HEK293 (cell line): ENCODE measurements around the gene MVB12B.

Experiments
- CTCF ChIA-PET: fragments of 350-600 bp; formaldehyde crosslinking; extraction: SDS; loops from one replicate; lab custom pipeline; 2021; ENCODE audit warnings: antibody characterized with exemption; lab: Yijun Ruan, JAX
- POLR2A ChIA-PET: fragments of 300-600 bp; formaldehyde crosslinking; extraction: SDS; loops from one replicate; lab custom pipeline; 2020; ENCODE audit warnings: antibody characterized with exemption, inconsistent platforms; lab: Yijun Ruan, JAX
- H3K27ac ChIP-seq: fragments of 200-500 bp; sonication (Bioruptor generic); 2 replicates; pipeline ENCODE4 v1.5.1; 2014; ENCODE audit warnings: low read depth, low read length, control low read depth, inconsistent platforms; ENCODE audit errors: extremely low read depth
- H3K36me3 ChIP-seq, 2 experiments: fragments of 200-500 bp in 1 of 2; sonication (Bioruptor generic) in 1 of 2; 1 replicate in 1 of 2; 2 replicates in 1 of 2; pipeline ENCODE4 v1.5.1; 2014 to 2017; ENCODE audit warnings: inconsistent platforms in 2 of 2, low read length in 2 of 2; ENCODE audit not compliant: control insufficient read depth in 2 of 2, insufficient read depth in 1 of 2
- H3K4me1 ChIP-seq: fragments of 200-500 bp; sonication (Bioruptor generic); 2 replicates; pipeline ENCODE4 v1.5.1; 2014; ENCODE audit warnings: mild to moderate bottlenecking, low read length, inconsistent platforms; ENCODE audit not compliant: control insufficient read depth, insufficient read depth
- H3K4me3 ChIP-seq: 2 replicates; pipeline ENCODE4 v1.5.1; 2011; ENCODE audit warnings: low read depth, mild to moderate bottlenecking, control low read depth, low read length, moderate library complexity
- H3K9me3 ChIP-seq: fragments of 200-500 bp; sonication (Bioruptor generic); 2 replicates; pipeline ENCODE4 v1.5.1; 2014; ENCODE audit warnings: low read depth, low read length, inconsistent platforms; ENCODE audit not compliant: control insufficient read depth, insufficient read depth
- BCL11A ChIP-seq: fragments of 450-650 bp; formaldehyde crosslinking; IDR thresholded peaks from 2 replicates; pipeline ENCODE4 v1.5.1; 2016; ENCODE audit warnings: low read depth, missing biosample characterization, missing genetic modification characterization
- IKZF3 ChIP-seq: fragments of 450-650 bp; IDR thresholded peaks from 2 replicates; pipeline ENCODE4 v1.5.0; 2018; ENCODE audit warnings: missing biosample characterization, mild to moderate bottlenecking, missing genetic modification characterization, moderate library complexity
- ZBTB17 ChIP-seq: fragments of 450-650 bp; formaldehyde crosslinking; IDR thresholded peaks from 2 replicates; pipeline ENCODE4 v1.5.1; 2016; ENCODE audit warnings: missing biosample characterization, missing genetic modification characterization
- ZFP41 ChIP-seq: fragments of 450-650 bp; formaldehyde crosslinking; IDR thresholded peaks from 2 replicates; pipeline ENCODE4 v1.5.1; 2016; ENCODE audit warnings: missing biosample characterization, missing genetic modification characterization, borderline replicate concordance
- ZNF521 ChIP-seq: fragments of 450-650 bp; formaldehyde crosslinking; IDR thresholded peaks from 2 replicates; pipeline ENCODE4 v1.5.1; 2017; ENCODE audit warnings: missing biosample characterization, mild to moderate bottlenecking, missing genetic modification characterization
- ZNF548 ChIP-seq: fragments of 450-650 bp; formaldehyde crosslinking; IDR thresholded peaks from 2 replicates; pipeline ENCODE4 v1.5.1; 2016; ENCODE audit warnings: missing biosample characterization, missing genetic modification characterization
- ZNF664 ChIP-seq: fragments of 450-650 bp; formaldehyde crosslinking; IDR thresholded peaks from 2 replicates; pipeline ENCODE4 v1.5.1; 2016; ENCODE audit warnings: missing biosample characterization, missing genetic modification characterization
- ZNF701 ChIP-seq: fragments of 450-650 bp; formaldehyde crosslinking; IDR thresholded peaks from 2 replicates; pipeline ENCODE4 v1.5.1; 2016; ENCODE audit warnings: missing biosample characterization, missing genetic modification characterization
- TF ChIP-seq, protein P1 (sequence below): fragments of 450-650 bp; formaldehyde crosslinking; conservative IDR thresholded peaks from 2 replicates; pipeline ENCODE4 v1.5.1; 2016; ENCODE audit warnings: low read depth, missing biosample characterization, missing genetic modification characterization
- TF ChIP-seq, protein P2 (sequence below): fragments of 450-650 bp; formaldehyde crosslinking; IDR thresholded peaks from 2 replicates; pipeline ENCODE4 v1.5.1; 2016; ENCODE audit warnings: missing biosample characterization, missing genetic modification characterization, borderline replicate concordance
- TF ChIP-seq, protein P3 (sequence below): fragments of 450-650 bp; formaldehyde crosslinking; IDR thresholded peaks from 2 replicates; pipeline ENCODE4 v1.5.1; 2016; ENCODE audit warnings: missing biosample characterization, missing genetic modification characterization
- TF ChIP-seq, protein P4 (sequence below): fragments of 450-650 bp; formaldehyde crosslinking; IDR thresholded peaks from 2 replicates; pipeline ENCODE4 v1.5.1; 2017; ENCODE audit warnings: missing biosample characterization, missing genetic modification characterization

Gene MVB12B

DNA sequence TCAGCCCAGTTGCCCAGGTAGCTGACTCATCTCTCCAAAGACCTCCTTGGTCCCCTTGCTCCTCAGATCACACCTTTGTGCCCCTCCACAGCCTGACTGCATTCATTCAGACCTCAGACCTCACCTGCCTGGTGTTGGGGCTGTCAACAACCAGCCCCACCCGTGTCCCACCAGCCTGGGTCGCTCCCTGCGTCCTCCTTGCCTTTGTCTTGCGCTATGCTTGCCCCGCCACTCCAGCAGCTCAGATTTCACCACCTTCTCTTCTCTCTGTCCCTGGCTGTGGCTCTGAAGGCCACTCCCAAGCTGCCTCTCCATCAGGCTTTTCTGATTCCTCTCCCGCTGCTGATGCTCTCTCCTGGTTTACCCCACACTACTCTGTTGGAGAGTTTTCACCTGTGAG is 103.5 kb downstream of the MVB12B start:
- H3K4me1 ChIP-seq, result no peaks in the 10 kb centered on the region
- ChIA-PET CTCF (interaction anchor here (0.6 to 0.7 kb wide), 2 partner anchors 31 to 88 kb away, joined by 3 to 4 read pairs; no protein-coding TSS in a partner anchor), POLR2A (no interaction called here)
- no peaks in the 10 kb centered on the region for H3K9me3 ChIP-seq
- TF ChIP-seq ZNF701 (no peak), ZNF521 (no peak), BCL11A (no peak), ZFP41 (no peak), ZBTB17 (tag by site-specific recombination) (no peak)
- TF ChIP-seq, protein P1, sequence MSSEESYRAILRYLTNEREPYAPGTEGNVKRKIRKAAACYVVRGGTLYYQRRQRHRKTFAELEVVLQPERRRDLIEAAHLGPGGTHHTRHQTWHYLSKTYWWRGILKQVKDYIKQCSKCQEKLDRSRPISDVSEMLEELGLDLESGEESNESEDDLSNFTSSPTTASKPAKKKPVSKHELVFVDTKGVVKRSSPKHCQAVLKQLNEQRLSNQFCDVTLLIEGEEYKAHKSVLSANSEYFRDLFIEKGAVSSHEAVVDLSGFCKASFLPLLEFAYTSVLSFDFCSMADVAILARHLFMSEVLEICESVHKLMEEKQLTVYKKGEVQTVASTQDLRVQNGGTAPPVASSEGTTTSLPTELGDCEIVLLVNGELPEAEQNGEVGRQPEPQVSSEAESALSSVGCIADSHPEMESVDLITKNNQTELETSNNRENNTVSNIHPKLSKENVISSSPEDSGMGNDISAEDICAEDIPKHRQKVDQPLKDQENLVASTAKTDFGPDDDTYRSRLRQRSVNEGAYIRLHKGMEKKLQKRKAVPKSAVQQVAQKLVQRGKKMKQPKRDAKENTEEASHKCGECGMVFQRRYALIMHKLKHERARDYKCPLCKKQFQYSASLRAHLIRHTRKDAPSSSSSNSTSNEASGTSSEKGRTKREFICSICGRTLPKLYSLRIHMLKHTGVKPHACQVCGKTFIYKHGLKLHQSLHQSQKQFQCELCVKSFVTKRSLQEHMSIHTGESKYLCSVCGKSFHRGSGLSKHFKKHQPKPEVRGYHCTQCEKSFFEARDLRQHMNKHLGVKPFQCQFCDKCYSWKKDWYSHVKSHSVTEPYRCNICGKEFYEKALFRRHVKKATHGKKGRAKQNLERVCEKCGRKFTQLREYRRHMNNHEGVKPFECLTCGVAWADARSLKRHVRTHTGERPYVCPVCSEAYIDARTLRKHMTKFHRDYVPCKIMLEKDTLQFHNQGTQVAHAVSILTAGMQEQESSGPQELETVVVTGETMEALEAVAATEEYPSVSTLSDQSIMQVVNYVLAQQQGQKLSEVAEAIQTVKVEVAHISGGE, result no peak
- TF ChIP-seq, protein P2, sequence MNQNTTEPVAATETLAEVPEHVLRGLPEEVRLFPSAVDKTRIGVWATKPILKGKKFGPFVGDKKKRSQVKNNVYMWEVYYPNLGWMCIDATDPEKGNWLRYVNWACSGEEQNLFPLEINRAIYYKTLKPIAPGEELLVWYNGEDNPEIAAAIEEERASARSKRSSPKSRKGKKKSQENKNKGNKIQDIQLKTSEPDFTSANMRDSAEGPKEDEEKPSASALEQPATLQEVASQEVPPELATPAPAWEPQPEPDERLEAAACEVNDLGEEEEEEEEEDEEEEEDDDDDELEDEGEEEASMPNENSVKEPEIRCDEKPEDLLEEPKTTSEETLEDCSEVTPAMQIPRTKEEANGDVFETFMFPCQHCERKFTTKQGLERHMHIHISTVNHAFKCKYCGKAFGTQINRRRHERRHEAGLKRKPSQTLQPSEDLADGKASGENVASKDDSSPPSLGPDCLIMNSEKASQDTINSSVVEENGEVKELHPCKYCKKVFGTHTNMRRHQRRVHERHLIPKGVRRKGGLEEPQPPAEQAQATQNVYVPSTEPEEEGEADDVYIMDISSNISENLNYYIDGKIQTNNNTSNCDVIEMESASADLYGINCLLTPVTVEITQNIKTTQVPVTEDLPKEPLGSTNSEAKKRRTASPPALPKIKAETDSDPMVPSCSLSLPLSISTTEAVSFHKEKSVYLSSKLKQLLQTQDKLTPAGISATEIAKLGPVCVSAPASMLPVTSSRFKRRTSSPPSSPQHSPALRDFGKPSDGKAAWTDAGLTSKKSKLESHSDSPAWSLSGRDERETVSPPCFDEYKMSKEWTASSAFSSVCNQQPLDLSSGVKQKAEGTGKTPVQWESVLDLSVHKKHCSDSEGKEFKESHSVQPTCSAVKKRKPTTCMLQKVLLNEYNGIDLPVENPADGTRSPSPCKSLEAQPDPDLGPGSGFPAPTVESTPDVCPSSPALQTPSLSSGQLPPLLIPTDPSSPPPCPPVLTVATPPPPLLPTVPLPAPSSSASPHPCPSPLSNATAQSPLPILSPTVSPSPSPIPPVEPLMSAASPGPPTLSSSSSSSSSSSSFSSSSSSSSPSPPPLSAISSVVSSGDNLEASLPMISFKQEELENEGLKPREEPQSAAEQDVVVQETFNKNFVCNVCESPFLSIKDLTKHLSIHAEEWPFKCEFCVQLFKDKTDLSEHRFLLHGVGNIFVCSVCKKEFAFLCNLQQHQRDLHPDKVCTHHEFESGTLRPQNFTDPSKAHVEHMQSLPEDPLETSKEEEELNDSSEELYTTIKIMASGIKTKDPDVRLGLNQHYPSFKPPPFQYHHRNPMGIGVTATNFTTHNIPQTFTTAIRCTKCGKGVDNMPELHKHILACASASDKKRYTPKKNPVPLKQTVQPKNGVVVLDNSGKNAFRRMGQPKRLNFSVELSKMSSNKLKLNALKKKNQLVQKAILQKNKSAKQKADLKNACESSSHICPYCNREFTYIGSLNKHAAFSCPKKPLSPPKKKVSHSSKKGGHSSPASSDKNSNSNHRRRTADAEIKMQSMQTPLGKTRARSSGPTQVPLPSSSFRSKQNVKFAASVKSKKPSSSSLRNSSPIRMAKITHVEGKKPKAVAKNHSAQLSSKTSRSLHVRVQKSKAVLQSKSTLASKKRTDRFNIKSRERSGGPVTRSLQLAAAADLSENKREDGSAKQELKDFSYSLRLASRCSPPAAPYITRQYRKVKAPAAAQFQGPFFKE, result no peak
- H3K36me3 ChIP-seq, result peaks cover 0 to 8% of the 10 kb centered on the region in 2 experiments; a peak in 1 of 3 replicates
- no peak overlapping the region for H3K27ac ChIP-seq
- H3K4me3 ChIP-seq, result no peak overlapping the region

DNA sequence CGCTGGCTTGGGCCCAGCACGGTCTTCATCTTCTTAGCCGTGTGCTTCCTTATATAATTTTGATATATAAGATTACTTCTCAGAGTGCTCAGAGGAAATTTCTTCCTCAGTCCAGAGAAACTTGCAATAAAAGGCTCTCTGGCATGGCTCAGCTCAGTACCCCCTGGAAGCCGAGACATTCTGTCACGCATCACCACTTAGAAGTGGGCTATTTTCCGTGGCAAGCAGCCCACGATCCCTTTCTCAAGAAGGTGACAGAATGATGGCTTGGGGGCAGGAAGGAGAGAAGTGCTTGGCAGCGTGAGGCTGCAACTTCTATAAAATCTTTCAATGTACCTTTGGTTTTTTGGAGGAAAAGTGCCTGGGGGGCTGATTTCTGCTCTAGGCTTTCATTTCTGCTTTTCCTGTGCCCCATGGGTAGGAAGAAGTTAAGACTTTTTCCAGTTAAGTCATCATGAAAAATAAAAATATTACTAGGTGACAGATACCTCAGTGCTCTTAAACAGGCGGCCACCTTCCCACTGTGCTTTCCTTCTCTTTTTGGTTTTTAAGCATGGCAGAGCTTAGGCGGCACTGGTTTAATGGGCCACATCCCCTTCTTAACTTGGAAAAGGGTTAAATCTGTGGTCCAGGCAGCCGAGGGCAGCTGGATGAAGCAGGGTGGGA is 104.6 kb downstream of the MVB12B start:
- no peaks in the 10 kb centered on the region for H3K9me3 ChIP-seq
- no peaks in the 10 kb centered on the region for H3K4me1 ChIP-seq
- H3K4me3 ChIP-seq, result no peak overlapping the region
- TF ChIP-seq ZNF664 (tag by site-specific recombination) (no peak), ZNF548 (no peak), IKZF3 (tag by site-specific recombination) (no peak)
- TF ChIP-seq, protein P3, sequence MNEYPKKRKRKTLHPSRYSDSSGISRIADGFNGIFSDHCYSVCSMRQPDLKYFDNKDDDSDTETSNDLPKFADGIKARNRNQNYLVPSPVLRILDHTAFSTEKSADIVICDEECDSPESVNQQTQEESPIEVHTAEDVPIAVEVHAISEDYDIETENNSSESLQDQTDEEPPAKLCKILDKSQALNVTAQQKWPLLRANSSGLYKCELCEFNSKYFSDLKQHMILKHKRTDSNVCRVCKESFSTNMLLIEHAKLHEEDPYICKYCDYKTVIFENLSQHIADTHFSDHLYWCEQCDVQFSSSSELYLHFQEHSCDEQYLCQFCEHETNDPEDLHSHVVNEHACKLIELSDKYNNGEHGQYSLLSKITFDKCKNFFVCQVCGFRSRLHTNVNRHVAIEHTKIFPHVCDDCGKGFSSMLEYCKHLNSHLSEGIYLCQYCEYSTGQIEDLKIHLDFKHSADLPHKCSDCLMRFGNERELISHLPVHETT (tag by site-specific recombination), result no peak
- TF ChIP-seq, protein P4, sequence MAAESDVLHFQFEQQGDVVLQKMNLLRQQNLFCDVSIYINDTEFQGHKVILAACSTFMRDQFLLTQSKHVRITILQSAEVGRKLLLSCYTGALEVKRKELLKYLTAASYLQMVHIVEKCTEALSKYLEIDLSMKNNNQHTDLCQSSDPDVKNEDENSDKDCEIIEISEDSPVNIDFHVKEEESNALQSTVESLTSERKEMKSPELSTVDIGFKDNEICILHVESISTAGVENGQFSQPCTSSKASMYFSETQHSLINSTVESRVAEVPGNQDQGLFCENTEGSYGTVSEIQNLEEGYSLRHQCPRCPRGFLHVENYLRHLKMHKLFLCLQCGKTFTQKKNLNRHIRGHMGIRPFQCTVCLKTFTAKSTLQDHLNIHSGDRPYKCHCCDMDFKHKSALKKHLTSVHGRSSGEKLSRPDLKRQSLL (tag by site-specific recombination), result no peak
- CTCF ChIA-PET, result interaction anchor here (1.8 kb wide), 1 partner anchor 33 kb away, joined by 7 read pairs; no protein-coding TSS in a partner anchor
- no peak overlapping the region for H3K27ac ChIP-seq
- POLR2A ChIA-PET, result no interaction called here
- peaks cover 0 to 8% of the 10 kb centered on the region in 2 experiments; a peak in 1 of 3 replicates for H3K36me3 ChIP-seq
